ENCODE measurements around the gene OPN1SW.
A peak's percentile ranks its signal among the peaks of the same experiment; 100 is the strongest.

The OPN1SW gene

DNA sequence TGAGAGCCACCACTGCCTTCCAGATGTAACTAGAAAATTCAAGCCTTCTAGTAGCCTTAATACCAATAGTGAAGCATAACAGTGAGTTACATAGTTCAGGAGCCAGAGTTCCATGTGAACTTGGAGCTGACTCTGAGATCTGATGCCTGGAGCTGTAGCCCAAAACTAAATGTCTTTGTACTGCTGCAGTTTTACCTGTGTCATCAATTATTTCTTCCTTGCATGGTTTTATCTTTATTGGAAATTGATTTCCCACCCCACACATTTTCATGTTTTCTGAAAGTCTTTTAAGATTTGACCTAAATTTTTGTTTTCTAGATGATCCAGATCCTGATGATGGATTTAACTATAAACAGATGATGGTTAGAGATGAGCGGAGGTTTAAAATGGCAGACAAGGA is 17.0 kb downstream of the OPN1SW start:
- no peak for DNase-seq

- peak; percentile 56 for DNase-seq
Measured at GRCh38 chr7:128757203-128757602, 18.4 kb downstream of the OPN1SW start.

DNA sequence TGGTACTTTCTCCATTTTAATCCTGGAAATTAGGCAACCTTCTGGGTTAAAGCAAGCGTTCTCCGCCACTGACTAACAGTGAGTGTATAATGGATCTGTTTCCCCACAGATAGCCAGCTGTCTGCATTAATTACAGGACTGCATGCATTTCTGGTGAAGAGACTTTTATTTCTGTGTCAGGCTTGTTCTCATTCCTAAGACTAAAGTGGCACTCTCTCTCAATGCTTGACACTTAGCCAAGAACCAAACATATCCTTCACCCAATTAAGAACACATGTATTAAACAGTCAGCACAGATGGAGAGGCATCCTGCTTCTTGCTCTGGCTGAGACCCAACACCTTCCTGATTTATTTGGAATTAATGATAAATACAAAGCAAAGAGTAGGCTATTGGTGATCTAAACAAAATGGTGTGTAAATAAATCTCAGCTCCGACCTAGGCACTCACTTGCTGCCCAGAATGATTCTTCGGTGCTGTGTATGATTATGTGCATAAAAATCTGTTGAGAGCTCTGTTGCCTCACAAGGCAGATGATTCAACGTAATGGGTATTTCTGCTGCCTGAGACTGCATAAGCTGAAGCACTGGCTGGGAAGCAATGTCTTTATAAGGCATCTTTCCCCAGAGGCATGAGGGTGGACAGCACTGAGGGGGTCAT is 19.6 kb downstream of the OPN1SW start:
- DNase-seq, result peak; percentile 97

GRCh38 chr7:128755075-128755818 is 20.3 kb downstream of the OPN1SW start:
- no peak for DNase-seq

GRCh38 chr7:128752251-128752650 is 23.3 kb downstream of the OPN1SW start:
- no peak for DNase-seq

GRCh38 chr7:128747327-128748079 is 28.1 kb downstream of the OPN1SW start:
- no peak for DNase-seq

DNA sequence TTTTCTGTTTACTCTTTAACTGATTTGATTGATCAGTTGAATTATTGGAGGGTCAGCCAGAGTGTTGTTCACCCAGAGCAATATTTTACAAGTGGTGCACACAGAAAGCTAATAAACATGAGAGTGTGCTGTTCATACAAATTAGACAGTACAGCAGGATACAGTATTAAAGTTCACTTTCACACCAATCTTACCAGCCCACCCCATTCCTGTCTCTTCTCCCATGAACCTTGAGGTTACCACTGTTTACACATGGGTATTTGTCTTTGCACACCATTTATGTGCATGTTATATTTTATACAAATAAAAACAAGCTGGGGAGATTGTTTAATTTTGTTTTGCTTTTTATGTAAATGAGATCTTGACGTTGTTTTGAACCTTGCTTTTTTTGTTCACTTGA is 29.9 kb downstream of the OPN1SW start:
- no peak for DNase-seq

- no peak for DNase-seq
Measured at GRCh38 chr7:128744366-128744905, 31.2 kb downstream of the OPN1SW start.

DNA sequence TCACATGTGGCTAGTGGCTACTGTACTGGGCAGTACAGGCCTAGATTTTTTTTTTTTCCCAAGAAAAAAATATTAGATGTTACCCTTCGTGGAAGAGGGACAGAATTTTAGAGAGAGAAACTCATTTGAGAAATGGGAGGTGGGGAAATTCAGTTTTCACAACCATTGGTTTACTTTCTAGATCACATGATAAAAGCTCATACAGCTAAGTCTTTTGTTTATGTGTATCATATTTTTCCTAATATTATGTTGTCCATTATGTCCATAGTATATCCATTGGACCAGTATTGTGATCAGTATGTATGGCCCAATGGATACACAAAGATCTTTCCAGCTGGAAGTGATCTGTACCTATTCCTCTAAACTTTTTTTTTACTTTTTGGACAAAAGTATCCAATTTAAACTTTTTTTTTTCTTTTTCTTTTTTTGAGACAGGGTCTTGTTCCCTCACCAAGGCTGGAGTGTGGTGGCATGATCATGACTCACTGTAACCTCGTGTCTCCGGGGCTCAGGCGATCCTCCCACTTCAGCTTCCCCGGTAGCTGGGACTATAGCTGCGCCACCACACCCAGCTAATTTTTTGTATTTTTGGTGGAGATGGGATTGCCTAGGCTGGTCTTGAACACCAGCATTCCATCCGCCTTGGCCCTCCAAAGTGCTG is 32.4 kb downstream of the OPN1SW start:
- peak; percentile 28 for DNase-seq

DNA sequence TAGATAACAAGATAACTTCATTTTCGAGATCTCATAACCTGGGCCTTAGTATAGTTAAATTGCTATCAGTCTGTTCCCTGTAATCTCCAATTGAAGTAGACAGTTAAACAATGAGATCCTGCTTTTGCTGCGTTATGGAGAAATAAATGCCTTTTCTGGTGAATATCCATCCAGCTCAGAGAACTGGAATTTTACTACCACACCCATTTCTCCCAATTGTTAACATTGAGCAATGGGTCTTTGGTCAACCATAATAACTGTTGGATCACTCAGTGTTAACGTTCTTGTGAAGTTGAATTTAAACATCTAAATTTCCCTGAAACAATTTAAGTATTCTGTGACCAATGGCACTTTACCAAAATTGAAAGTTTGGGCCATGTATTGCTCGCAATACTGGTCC is 33.4 kb downstream of the OPN1SW start:
- peak; percentile 83 for DNase-seq

DNA sequence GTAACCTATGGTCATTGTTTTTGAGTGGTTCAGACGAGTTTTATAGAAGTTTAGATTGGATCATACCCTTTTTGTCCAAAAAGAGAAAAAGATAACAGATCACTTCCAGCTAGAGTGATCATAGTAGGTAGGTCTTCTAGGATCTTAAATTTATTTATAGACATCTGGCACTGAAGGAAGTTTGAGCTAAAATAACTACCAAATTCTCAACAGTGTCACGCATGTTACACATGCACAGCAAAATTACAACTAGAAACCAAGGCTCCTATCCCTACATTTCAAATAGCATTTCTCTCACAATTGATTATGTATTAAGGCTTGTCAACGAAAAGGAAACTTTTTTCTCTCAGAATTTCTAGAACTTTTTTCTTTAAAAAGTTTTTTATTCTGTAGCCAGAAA is 34.1 kb downstream of the OPN1SW start:
- DNase-seq, result no peak

DNA sequence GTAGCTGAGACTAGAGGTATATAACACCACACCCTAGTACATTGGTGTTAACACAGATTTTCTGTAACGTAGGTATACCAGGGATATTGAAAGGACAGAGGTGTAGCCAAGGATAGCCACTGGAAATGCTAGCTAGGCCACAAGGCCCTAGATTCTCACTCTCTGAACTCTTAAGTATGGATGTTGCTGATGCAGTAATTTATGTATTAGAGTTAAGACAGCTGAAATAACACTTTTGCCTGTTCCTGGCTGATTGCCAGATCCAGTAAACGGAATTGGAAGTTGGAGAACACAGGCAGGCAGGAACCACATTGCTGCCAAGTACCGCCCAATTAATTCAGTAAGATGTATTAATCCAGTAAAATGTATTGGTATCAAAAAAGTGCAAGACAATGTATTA is 34.6 kb downstream of the OPN1SW start:
- peak; percentile 39 for DNase-seq

GRCh38 chr7:128739990-128740682 is 35.5 kb downstream of the OPN1SW start:
- DNase-seq, result no peak

DNA sequence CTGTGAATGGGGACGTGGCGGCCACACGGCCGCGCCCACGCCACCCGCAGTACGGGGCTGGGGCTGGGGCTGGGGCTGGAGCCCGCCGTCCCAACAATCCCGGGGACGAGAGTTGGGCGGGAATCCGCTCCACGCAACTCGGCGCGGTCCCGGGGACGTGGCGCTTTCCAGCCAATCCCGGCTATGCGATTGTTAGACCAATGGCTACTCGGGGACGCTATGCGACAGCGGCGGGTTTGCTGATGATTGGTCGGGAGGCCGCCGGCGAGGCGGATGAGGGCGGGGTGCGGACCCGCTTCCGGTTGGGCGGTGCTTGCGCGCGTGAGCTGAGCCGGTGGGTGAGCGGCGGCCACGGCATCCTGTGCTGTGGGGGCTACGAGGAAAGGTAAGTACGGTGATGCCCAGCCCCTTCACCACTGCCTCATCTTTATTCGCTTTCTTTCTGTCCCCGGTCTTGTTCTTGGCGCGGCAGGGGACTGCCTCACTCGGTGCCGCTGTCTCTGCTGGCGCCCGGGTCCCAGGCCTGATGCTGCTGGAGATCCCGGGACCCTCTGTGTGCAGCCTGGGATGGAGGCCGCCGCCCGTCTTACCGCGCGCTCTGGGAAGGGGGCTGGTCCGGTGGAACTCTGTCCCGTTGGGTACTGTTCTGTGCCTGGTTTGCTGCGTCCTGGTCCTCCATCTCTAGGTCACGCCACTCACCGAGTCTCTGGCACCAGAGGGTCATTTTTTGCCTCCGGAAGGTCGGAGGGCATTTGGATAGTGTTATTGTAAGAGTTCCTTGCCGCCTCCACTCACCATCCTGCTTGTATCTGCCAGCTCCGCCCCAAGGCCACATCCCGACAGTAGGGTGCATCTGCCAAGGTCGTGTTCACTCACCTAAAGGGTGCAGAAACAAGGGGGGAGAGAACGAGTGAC is 36.3 kb downstream of the OPN1SW start, which contains the start of gene CALU:
TSS of gene CALU (plus strand) at position 312 of the 915 bp plus-strand sequence. CDS start 9,225 bp downstream, outside the sequence.
- DNase-seq, result peak; percentile 98

DNA sequence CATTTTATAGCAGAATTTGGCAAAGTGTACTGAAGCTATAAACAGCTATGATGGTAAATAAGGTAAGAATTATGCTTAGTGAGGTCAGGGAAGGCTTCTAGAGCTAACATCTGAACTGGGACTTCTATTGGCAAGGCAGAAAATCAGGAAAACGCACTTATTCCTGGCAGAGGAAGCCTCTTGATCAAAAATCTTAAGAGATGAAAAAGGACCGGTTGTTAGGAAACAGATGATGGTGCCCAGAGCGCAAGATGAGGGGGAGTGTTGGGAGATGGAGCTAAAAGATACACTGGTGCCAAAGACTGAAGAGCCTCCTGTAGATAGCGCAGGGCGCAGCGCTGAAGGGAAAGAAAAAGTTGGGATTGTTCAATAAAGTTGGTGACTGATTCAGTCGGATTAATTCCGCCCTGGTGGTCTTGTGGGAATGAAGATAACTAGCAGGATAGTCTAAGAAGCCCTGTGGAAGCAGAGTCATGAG is 37.0 kb downstream of the OPN1SW start:
- no peak for DNase-seq

GRCh38 chr7:128737867-128738385 is 37.7 kb downstream of the OPN1SW start:
- peak; percentile 88 for DNase-seq

- DNase-seq, result no peak
Measured at GRCh38 chr7:128737441-128737840, 38.2 kb downstream of the OPN1SW start.

GRCh38 chr7:128735436-128735835 is 40.2 kb downstream of the OPN1SW start:
- no peak for DNase-seq

DNA sequence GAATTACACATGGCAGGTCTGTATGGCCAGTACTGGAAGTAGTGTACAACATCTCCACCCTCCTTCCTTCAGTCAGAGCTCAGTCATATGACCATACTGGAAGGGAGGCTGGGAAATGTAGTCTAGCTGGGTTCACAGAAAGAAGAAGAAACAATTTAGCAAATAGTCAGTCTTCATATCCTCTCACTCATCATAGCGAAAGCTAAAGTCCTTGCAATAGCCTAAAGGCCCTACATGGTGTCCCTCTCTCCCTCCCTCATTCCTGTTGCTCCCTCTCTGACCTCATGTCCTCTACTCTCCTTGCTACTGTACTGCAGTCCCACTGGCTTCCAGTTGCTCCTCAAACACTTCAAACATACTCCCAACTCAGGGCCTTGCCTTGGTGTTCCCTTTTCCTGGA is 40.7 kb downstream of the OPN1SW start:
- no peak for DNase-seq

GRCh38 chr7:128733278-128733645 is 42.3 kb downstream of the OPN1SW start:
- no peak for DNase-seq

Measured in fibroblast of skin of back (primary cell).